Panc1 (cell line): Measurements from ENCODE around the gene TRERF1. TPM values are rescaled to one million over a fixed set of nuclear protein-coding genes. Genes with fewer than 3 reads are reported as not detected.

Experiments
- ATAC-seq: fragments of 200-7000 bp; cut with Tn5 transposase; 2 replicates; pipeline ENCODE4 v1.9.1; 2020; ENCODE audit warnings: mild to moderate bottlenecking, moderate library complexity
- BruUV-seq: library from RNA; stranded (reverse); fragments of 400-500 nt; replicated peaks from 2 replicates; lab custom pipeline; 2021; lab: Mats Ljungman, UMichigan
- CTCF ChIA-PET: fragments of 300-600 bp; sonication (Branson Sonifier 250); formaldehyde crosslinking; loops from one replicate; lab custom pipeline; 2022; ENCODE audit warnings: antibody characterized with exemption; lab: Charles Lee
- POLR2A ChIA-PET: fragments of 300-600 bp; sonication (Branson Sonifier 250); formaldehyde crosslinking; loops from one replicate; lab custom pipeline; 2022; ENCODE audit warnings: antibody characterized with exemption; lab: Charles Lee
- DNase-seq: peaks from one replicate; pipeline ENCODE4 v3.0.0-alpha.2; 2010; ENCODE audit warnings: low read depth, low spot score
- H3K27ac ChIP-seq: 2 replicates; pipeline ENCODE4 v1.5.1; 2011; ENCODE audit warnings: mild to moderate bottlenecking, low read length, inconsistent platforms
- H3K27me3 ChIP-seq: fragments of 200-500 bp; sonication (Bioruptor generic); 2 replicates; pipeline ENCODE4 v1.6.0; 2014; ENCODE audit warnings: low read length, inconsistent platforms; ENCODE audit not compliant: control insufficient read depth, insufficient read depth
- H3K36me3 ChIP-seq: fragments of 200-500 bp; sonication (Bioruptor generic); 2 replicates; pipeline ENCODE4 v1.5.1; 2014; ENCODE audit warnings: inconsistent platforms, mild to moderate bottlenecking, low read length, moderate library complexity; ENCODE audit not compliant: control insufficient read depth, insufficient read depth
- H3K4me1 ChIP-seq: 2 replicates; pipeline ENCODE4 v1.5.1; 2011; ENCODE audit warnings: inconsistent platforms, mild to moderate bottlenecking, low read length, moderate library complexity; ENCODE audit not compliant: control insufficient read depth, insufficient read depth
- H3K4me3 ChIP-seq, 2 experiments: 2 replicates each; pipeline ENCODE4 v1.5.1; 2011 to 2012; ENCODE audit warnings: low read depth in 2 of 2, low read length in 2 of 2, mild to moderate bottlenecking in 2 of 2, inconsistent platforms in 1 of 2, moderate library complexity in 1 of 2
- H3K9me3 ChIP-seq: fragments of 200-500 bp; sonication (Bioruptor generic); 2 replicates; pipeline ENCODE4 v1.5.1; 2014; ENCODE audit warnings: low read depth, mild to moderate bottlenecking, inconsistent platforms, low read length, moderate library complexity; ENCODE audit not compliant: control insufficient read depth, insufficient read depth
- POLR2AphosphoS5 ChIP-seq: IDR thresholded peaks from 2 replicates; pipeline ENCODE4 v1.6.1; 2012; ENCODE audit warnings: mild to moderate bottlenecking, low read depth, low read length, moderate library complexity
- SIN3A ChIP-seq: IDR thresholded peaks from 2 replicates; pipeline ENCODE4 v1.6.1; 2012; ENCODE audit warnings: low read depth, mild to moderate bottlenecking, low read length, moderate library complexity, borderline replicate concordance; ENCODE audit not compliant: insufficient read depth
- TCF7L2 ChIP-seq: IDR thresholded peaks from 2 replicates; pipeline ENCODE4 v1.6.1; 2011; ENCODE audit warnings: mild to moderate bottlenecking, low read depth, low read length, inconsistent platforms
- in situ Hi-C: cut with HindIII; loops from 2 replicates; pipeline ENCODE4 v1.10.0; 2016; ENCODE audit warnings: low sequenced_read_pairs, low pct_unique_long_range_greater_than_20kb
- intact Hi-C: fragments of 100-400 bp; cut with micrococcal nuclease; formaldehyde crosslinking; loops from one replicate; pipeline ENCODE4 v1.10.0; 2022; ENCODE audit not compliant: unreplicated experiment
- total RNA-seq: library from RNA; stranded (reverse); gene quantifications from one replicate; pipeline ENCODE4 v1.2.1, GENCODE V29; 2021; ENCODE audit not compliant: unreplicated experiment
- TF ChIP-seq, protein P1 (sequence below), 2 experiments: IDR thresholded peaks; 2 replicates each; pipeline ENCODE4 v1.6.1; 2011 to 2012; ENCODE audit warnings: low read depth in 2 of 2, control low read depth in 1 of 2, low read length in 1 of 2, mild to moderate bottlenecking in 1 of 2, moderate library complexity in 1 of 2; ENCODE audit not compliant: insufficient read depth in 1 of 2
- TF ChIP-seq, protein P2 (sequence below): fragments of 450-650 bp; IDR thresholded peaks from 2 replicates; pipeline ENCODE4 v1.5.1; 2017; ENCODE audit warnings: mild to moderate bottlenecking

The TRERF1 gene
- total RNA-seq, 1 experiment from 2014 or later, result 30.6 TPM

GRCh38 chr6:42306439-42307140 lies 145.1 kb downstream of the TRERF1 start:
- ChIA-PET CTCF (no interaction called here), POLR2A (interaction anchor here (1.0 kb wide), 1 partner anchor 27 kb away, joined by 3 read pairs; no protein-coding TSS in a partner anchor)
- intact Hi-C loops, result no loop called here
- in situ Hi-C loops, result no loop called here
- Histone ChIP-seq H3K36me3 (no peaks in the 10 kb centered on the region), H3K27me3 (no peaks in the 10 kb centered on the region), H3K9me3 (no peaks in the 10 kb centered on the region), H3K27ac (peak overlapping the region; percentile 46; the same call in 1 of the 2 replicates), H3K4me3 (no peak overlapping the region), H3K4me1 (peaks cover 36% of the 10 kb centered on the region)
- ATAC-seq, result no peak
- no peak for TF ChIP-seq TCF7L2
- no peak for TF ChIP-seq POLR2AphosphoS5
- TF ChIP-seq, protein P1, sequence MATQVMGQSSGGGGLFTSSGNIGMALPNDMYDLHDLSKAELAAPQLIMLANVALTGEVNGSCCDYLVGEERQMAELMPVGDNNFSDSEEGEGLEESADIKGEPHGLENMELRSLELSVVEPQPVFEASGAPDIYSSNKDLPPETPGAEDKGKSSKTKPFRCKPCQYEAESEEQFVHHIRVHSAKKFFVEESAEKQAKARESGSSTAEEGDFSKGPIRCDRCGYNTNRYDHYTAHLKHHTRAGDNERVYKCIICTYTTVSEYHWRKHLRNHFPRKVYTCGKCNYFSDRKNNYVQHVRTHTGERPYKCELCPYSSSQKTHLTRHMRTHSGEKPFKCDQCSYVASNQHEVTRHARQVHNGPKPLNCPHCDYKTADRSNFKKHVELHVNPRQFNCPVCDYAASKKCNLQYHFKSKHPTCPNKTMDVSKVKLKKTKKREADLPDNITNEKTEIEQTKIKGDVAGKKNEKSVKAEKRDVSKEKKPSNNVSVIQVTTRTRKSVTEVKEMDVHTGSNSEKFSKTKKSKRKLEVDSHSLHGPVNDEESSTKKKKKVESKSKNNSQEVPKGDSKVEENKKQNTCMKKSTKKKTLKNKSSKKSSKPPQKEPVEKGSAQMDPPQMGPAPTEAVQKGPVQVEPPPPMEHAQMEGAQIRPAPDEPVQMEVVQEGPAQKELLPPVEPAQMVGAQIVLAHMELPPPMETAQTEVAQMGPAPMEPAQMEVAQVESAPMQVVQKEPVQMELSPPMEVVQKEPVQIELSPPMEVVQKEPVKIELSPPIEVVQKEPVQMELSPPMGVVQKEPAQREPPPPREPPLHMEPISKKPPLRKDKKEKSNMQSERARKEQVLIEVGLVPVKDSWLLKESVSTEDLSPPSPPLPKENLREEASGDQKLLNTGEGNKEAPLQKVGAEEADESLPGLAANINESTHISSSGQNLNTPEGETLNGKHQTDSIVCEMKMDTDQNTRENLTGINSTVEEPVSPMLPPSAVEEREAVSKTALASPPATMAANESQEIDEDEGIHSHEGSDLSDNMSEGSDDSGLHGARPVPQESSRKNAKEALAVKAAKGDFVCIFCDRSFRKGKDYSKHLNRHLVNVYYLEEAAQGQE (IDR thresholded peaks at IDR 0.05; ENCODE audit: insufficient read depth in 1 of 2, low read depth in 2 of 2, low read length in 1 of 2), result no peak
- TF ChIP-seq SIN3A, result no peak
- TF ChIP-seq, protein P2, sequence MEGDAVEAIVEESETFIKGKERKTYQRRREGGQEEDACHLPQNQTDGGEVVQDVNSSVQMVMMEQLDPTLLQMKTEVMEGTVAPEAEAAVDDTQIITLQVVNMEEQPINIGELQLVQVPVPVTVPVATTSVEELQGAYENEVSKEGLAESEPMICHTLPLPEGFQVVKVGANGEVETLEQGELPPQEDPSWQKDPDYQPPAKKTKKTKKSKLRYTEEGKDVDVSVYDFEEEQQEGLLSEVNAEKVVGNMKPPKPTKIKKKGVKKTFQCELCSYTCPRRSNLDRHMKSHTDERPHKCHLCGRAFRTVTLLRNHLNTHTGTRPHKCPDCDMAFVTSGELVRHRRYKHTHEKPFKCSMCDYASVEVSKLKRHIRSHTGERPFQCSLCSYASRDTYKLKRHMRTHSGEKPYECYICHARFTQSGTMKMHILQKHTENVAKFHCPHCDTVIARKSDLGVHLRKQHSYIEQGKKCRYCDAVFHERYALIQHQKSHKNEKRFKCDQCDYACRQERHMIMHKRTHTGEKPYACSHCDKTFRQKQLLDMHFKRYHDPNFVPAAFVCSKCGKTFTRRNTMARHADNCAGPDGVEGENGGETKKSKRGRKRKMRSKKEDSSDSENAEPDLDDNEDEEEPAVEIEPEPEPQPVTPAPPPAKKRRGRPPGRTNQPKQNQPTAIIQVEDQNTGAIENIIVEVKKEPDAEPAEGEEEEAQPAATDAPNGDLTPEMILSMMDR, result no peak
- DNase-seq, result no peak
- BruUV-seq, result no TSS peak

DNA sequence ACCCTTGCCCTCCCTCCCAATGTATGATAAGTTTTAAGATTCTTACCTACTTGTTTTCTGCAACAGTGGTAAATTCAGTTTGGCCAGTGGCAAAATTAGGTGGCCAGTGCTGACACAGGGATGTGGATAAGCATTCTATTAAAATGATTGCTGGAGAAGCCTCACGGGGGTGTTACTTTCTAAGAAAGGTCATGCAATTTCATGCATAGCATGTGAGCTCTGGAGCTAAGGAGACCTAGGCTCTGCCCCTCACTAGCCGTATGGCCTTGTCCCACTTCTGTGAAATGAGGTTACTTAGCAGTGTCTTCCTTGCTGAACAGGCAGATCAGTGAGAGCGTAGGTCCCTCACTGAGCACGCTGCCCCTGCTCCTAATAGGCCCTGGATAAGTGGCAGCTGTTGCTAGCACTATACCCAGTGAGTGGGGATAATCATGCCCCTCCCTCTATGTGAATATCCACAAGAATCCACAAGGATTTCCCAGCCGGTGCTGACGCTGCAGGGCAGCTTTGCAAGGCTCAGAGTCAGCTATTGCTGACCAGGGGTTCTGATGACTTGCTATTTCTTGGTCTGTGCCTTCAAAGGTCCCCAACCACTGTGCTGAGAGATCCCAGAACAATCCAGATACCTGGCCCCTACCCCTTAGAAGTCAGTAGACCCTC lies 147.5 kb downstream of the TRERF1 start:
- POLR2A ChIA-PET, result no interaction called here
- H3K27ac ChIP-seq, result no peak overlapping the region; the same call in 1 of the 2 replicates
- no peak overlapping the region for H3K4me3 ChIP-seq
- H3K27me3 ChIP-seq, result no peaks in the 10 kb centered on the region
- intact Hi-C loops (no loop called here), in situ Hi-C loops (no loop called here)
- peak; percentile 24; the same call in 1 of the 2 replicates for ATAC-seq
- no peaks in the 10 kb centered on the region for H3K9me3 ChIP-seq
- CTCF ChIA-PET, result no interaction called here
- H3K36me3 ChIP-seq, result no peaks in the 10 kb centered on the region
- DNase-seq, result no peak
- peaks cover 43% of the 10 kb centered on the region for H3K4me1 ChIP-seq
- BruUV-seq, result no TSS peak
- TF ChIP-seq SIN3A (no peak), TCF7L2 (no peak), POLR2AphosphoS5 (no peak)
- TF ChIP-seq, protein P2, result no peak
- TF ChIP-seq, protein P1 (IDR thresholded peaks at IDR 0.05; ENCODE audit: insufficient read depth in 1 of 2, low read depth in 2 of 2, low read length in 1 of 2), result no peak
